GM12801 (cell line): Measurements from ENCODE around the gene ZNF438.

Experiments used
- TF ChIP-seq, protein P1 (sequence below): IDR thresholded peaks from one replicate; pipeline ENCODE4 v1.5.1; 2011; ENCODE audit warnings: control low read depth; ENCODE audit not compliant: insufficient read length; ENCODE audit errors: extremely low read depth

The ZNF438 gene

DNA sequence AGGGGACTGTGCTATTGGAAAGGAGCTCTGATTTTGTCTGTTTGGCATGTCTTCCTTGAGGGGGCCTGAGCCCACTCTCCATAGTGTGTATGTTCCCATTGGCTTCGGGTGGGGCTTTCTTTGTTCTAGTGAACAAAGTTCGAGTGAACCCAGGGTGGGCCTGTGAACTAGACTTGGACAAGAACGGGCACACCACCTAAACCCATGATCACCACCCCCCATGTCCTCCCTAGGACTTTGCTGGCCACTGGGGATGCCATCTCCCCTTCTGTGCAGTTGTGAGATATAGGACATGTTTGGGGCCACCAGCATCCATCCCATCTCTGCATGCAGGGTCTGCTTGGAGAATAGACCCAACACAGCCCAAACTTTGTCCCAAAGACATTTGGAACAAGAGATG is 206.6 kb downstream of the ZNF438 start:
- TF ChIP-seq, protein P1, sequence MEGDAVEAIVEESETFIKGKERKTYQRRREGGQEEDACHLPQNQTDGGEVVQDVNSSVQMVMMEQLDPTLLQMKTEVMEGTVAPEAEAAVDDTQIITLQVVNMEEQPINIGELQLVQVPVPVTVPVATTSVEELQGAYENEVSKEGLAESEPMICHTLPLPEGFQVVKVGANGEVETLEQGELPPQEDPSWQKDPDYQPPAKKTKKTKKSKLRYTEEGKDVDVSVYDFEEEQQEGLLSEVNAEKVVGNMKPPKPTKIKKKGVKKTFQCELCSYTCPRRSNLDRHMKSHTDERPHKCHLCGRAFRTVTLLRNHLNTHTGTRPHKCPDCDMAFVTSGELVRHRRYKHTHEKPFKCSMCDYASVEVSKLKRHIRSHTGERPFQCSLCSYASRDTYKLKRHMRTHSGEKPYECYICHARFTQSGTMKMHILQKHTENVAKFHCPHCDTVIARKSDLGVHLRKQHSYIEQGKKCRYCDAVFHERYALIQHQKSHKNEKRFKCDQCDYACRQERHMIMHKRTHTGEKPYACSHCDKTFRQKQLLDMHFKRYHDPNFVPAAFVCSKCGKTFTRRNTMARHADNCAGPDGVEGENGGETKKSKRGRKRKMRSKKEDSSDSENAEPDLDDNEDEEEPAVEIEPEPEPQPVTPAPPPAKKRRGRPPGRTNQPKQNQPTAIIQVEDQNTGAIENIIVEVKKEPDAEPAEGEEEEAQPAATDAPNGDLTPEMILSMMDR: no peak

GRCh38 chr10:30823651-30824050 is 208.0 kb downstream of the ZNF438 start:
- TF ChIP-seq, protein P1: no peak

- TF ChIP-seq, protein P1: no peak
These were observed 208.8 kb downstream of the ZNF438 start for GRCh38 chr10:30822693-30823465.

GRCh38 chr10:30821994-30822692 is 209.5 kb downstream of the ZNF438 start:
- TF ChIP-seq, protein P1: no peak

GRCh38 chr10:30821261-30821993 is 210.2 kb downstream of the ZNF438 start:
- TF ChIP-seq, protein P1: no peak

DNA sequence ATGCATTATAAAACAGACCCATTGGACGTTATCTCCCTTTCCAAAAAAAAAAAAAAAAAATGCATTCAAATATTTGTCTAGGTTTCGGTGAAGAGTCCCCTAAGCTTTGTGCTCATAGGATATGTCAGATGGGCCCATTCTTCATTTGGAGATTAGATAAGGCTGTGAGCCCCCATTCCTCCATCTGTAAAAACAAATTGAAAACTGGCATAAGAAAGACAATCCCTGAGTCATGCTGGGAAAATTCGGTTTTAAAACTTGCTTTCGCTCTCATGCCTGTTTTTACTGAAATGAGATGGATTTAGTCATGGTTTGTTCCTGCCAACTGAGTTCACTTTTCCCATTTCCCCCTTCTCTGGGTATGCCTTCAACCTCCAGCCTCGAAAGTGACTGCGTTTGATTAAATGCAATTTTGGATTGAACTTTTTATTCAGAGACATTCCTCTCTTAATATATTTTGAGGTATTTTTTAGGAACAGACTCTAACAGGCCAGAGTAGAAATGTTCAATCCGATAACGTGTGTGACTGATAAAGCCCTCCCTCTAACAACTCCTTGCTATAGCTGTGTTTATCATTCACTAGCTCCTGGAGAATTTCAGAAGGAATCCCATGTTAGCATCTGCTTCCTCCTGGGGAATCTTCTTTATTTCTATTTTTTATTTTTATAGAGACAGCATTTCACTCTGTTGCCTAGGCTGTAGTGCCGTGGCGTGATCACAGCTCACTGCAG is 211.2 kb downstream of the ZNF438 start:
- TF ChIP-seq, protein P1: no peak
